Epithelial cell of proximal tubule (primary cell): ENCODE results near the gene MIPOL1. TPM values are rescaled to one million over a fixed set of nuclear protein-coding genes. Genes with fewer than 3 reads are reported as not detected.
"Not testable (repeated sequence)": the region's sequence is repeated elsewhere in the genome, so short reads cannot be mapped to it uniquely, and the experiment has no call there.

ENCODE experiments used
- DNase-seq: peaks from one replicate; pipeline ENCODE4 v3.0.0-alpha.2; 2011; ENCODE audit warnings: low read depth
- H3K4me3 ChIP-seq: 2 replicates; pipeline ENCODE4 v1.5.1; 2011; ENCODE audit warnings: low read depth, mild to moderate bottlenecking, low read length
- CTCF ChIP-seq: conservative IDR thresholded peaks from 2 replicates; pipeline ENCODE4 v1.5.1; 2012; ENCODE audit warnings: low read depth, mild to moderate bottlenecking, low read length
- total RNA-seq: library from RNA; depleted of rRNA; stranded (reverse); fragments of >200 nt; gene quantifications from 2 replicates; pipeline ENCODE4 v1.2.3, GENCODE V29; 2015

MIPOL1 gene
- total RNA-seq, 1 donor from 2014 or later = 5.7 TPM

GRCh38 chr14:37202812-37203211 lies 5.1 kb downstream of the MIPOL1 start:
- no peak for DNase-seq
- no peak for TF ChIP-seq CTCF
- H3K4me3 ChIP-seq = no peak overlapping the region

GRCh38 chr14:37203423-37203822 lies 5.7 kb downstream of the MIPOL1 start:
- no peak for DNase-seq
- no peak for TF ChIP-seq CTCF
- no peak overlapping the region for H3K4me3 ChIP-seq

GRCh38 chr14:37205623-37206605 lies 8.2 kb downstream of the MIPOL1 start:
- H3K4me3 ChIP-seq = not testable (repeated sequence)

DNA sequence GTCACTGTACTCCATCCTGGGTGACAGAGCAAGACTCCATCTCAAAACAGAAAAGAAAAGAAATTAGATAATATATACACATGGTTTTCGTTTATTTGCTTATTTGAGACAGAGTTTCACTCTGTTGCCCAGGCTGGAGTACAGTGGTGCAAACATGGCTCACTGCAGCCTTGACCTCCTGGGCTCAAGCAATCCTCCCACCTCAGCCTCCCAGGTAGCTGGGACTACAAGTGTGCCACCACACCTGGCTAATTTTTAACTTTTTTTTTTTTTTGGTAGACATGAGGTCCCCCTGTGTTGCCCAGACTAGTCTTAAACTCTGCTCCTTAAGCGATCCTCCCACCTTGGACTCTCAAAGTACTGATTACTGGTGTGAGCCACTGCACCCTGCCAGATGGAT lies 11.9 kb downstream of the MIPOL1 start:
- H3K4me3 ChIP-seq, DNase-seq: not testable (repeated sequence)

More at GRCh38 chr14:37205623-37206605, 8.2 kb downstream of the MIPOL1 start:
- not testable (repeated sequence) for DNase-seq

DNA sequence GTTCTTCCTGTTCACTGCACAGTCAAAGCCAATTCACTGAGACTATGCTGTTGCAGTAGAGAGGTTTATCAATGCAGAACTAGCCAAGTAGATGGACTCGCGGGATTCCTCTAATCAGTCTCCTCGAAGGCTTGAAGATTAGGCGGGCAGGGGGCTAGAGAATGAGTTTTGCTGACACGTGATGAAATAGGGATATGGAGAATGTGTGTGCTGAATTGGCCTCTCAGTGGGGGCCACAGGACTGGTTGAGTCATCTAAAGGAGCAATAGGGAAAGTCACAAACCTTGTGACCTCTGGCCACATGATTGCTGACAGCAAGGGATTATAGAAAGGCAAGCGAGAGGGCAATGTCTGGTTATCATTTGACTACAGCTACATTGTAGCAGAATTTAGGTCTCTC lies 12.7 kb downstream of the MIPOL1 start:
- no peak overlapping the region for H3K4me3 ChIP-seq
- TF ChIP-seq CTCF = no peak

GRCh38 chr14:37213016-37213415 lies 15.3 kb downstream of the MIPOL1 start:
- no peak for DNase-seq
- no peak overlapping the region for H3K4me3 ChIP-seq
- TF ChIP-seq CTCF = no peak

More for the DNA sequence above, 12.7 kb downstream of the MIPOL1 start:
- DNase-seq = no peak

DNA sequence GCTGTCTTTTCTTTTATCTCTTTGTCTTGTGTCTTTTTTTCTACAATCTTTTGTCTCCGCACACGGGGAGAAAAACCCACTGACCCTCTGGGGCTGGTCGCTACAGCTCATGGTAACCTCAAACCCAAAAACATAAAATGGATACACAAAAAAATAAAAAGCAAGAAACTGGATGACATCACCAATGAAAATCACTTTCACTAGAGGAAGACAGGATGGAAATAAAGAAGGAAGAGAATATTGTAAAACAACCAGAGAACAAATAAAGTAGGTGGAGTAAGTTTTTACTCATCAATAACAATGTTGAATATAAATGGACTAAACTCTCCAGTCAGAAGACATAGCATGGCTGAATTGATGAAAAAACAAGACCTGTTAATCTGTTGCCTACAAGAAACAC lies 17.6 kb downstream of the MIPOL1 start:
- DNase-seq = no peak
- no peak for TF ChIP-seq CTCF
- no peak overlapping the region for H3K4me3 ChIP-seq

GRCh38 chr14:37221073-37221472 lies 23.3 kb downstream of the MIPOL1 start:
- no peak for DNase-seq
- no peak overlapping the region for H3K4me3 ChIP-seq
- TF ChIP-seq CTCF = no peak
